WTC11 (cell line): ENCODE measurements around the gene MGMT. TPM values are rescaled to one million over a fixed set of nuclear protein-coding genes. Genes with fewer than 3 reads are reported as not detected.

Experiments used
- ATAC-seq: fragments of 200-7000 bp; cut with Tn5 transposase; 2 replicates; pipeline ENCODE4 v1.10.0; 2021; ENCODE audit warnings: mild to moderate bottlenecking, moderate library complexity
- CTCF ChIA-PET: fragments of 300-600 bp; sonication (Branson Sonifier 250); formaldehyde crosslinking; loops from one replicate; lab custom pipeline; 2021; ENCODE audit warnings: antibody characterized with exemption; lab: Charles Lee
- POLR2A ChIA-PET: fragments of 350-600 bp; sonication (Branson Sonifier 250); formaldehyde crosslinking; loops from one replicate; lab custom pipeline; 2021; ENCODE audit warnings: antibody characterized with exemption; lab: Charles Lee
- DNase-seq: peaks from one replicate; pipeline ENCODE4 v3.0.0; 2021; ENCODE audit warnings: low spot score
- H3K27ac Mint-ChIP-seq: 2 replicates; pipeline ENCODE4 v1.8.0; 2021; ENCODE audit warnings: mixed read lengths
- H3K27me3 Mint-ChIP-seq: 2 replicates; pipeline ENCODE4 v1.8.0; 2021; ENCODE audit warnings: low read depth, mild to moderate bottlenecking, moderate library complexity, mixed read lengths
- H3K36me3 Mint-ChIP-seq: 2 replicates; pipeline ENCODE4 v1.8.0; 2021; ENCODE audit warnings: mixed read lengths
- H3K4me1 Mint-ChIP-seq: 2 replicates; pipeline ENCODE4 v1.8.0; 2022; ENCODE audit warnings: mixed read lengths
- H3K4me3 Mint-ChIP-seq: 2 replicates; pipeline ENCODE4 v1.8.0; 2021; ENCODE audit warnings: mild to moderate bottlenecking, moderate library complexity, mixed read lengths
- H3K9me3 Mint-ChIP-seq: 2 replicates; pipeline ENCODE4 v1.8.0; 2021; ENCODE audit warnings: mixed read lengths
- CREB1 ChIP-seq: sonication (generic); formaldehyde crosslinking; IDR thresholded peaks from 2 replicates; pipeline ENCODE4 v1.8.0; 2023; ENCODE audit warnings: mild to moderate bottlenecking, missing genetic modification reagents
- CREM ChIP-seq: sonication (generic); formaldehyde crosslinking; IDR thresholded peaks from 2 replicates; pipeline ENCODE4 v1.8.1; 2022; ENCODE audit warnings: mild to moderate bottlenecking, missing genetic modification reagents, moderate library complexity
- E2F1 ChIP-seq: sonication (generic); formaldehyde crosslinking; IDR thresholded peaks from 2 replicates; pipeline ENCODE4 v1.8.0; 2022; ENCODE audit warnings: mild to moderate bottlenecking, missing genetic modification reagents
- GTF2I ChIP-seq: fragments of 250-450 bp; sonication (Bioruptor Pico); conservative IDR thresholded peaks from 2 replicates; pipeline ENCODE4 v1.4.0; 2021; ENCODE audit warnings: mild to moderate bottlenecking
- NR3C1 ChIP-seq: sonication (generic); formaldehyde crosslinking; conservative IDR thresholded peaks from 2 replicates; pipeline ENCODE4 v1.8.1; 2023; ENCODE audit warnings: low read depth, mild to moderate bottlenecking, missing genetic modification reagents
- RELA ChIP-seq: sonication (generic); formaldehyde crosslinking; IDR thresholded peaks from 2 replicates; pipeline ENCODE4 v1.8.1; 2022; ENCODE audit warnings: missing genetic modification reagents, mild to moderate bottlenecking, borderline replicate concordance
- SMAD3 ChIP-seq: sonication (generic); formaldehyde crosslinking; IDR thresholded peaks from 2 replicates; pipeline ENCODE4 v1.8.0; 2022; ENCODE audit warnings: missing genetic modification reagents, mild to moderate bottlenecking, borderline replicate concordance
- ZBTB43 ChIP-seq: sonication (generic); formaldehyde crosslinking; IDR thresholded peaks from 2 replicates; pipeline ENCODE4 v1.8.1; 2023; ENCODE audit warnings: mild to moderate bottlenecking, missing genetic modification reagents
- ZNF416 ChIP-seq: fragments of 250-450 bp; sonication (Bioruptor Pico); IDR thresholded peaks from 2 replicates; pipeline ENCODE4 v1.9.0; 2021; ENCODE audit warnings: mild to moderate bottlenecking, inconsistent platforms
- ZNF532 ChIP-seq: fragments of 250-450 bp; sonication (Bioruptor Pico); IDR thresholded peaks from 2 replicates; pipeline ENCODE4 v1.9.0; 2021; ENCODE audit warnings: mild to moderate bottlenecking, borderline replicate concordance
- ZNF671 ChIP-seq: fragments of 250-450 bp; sonication (Bioruptor Pico); IDR thresholded peaks from 2 replicates; pipeline ENCODE4 v1.8.0; 2021; ENCODE audit warnings: mild to moderate bottlenecking
- total RNA-seq: library from RNA; stranded (reverse); gene quantifications from 3 replicates; pipeline ENCODE4 v1.2.3, GENCODE V29; 2021
- TF ChIP-seq, protein P1 (sequence below): fragments of 250-450 bp; sonication (Bioruptor Pico); IDR thresholded peaks from 2 replicates; pipeline ENCODE4 v1.8.0; 2021; ENCODE audit warnings: mild to moderate bottlenecking
- TF ChIP-seq, protein P2 (sequence below): sonication (generic); formaldehyde crosslinking; IDR thresholded peaks from 2 replicates; pipeline ENCODE4 v1.8.1; 2022; ENCODE audit warnings: missing genetic modification reagents, borderline replicate concordance

MGMT gene
- total RNA-seq, 1 experiment from 2014 or later, result 11.8 TPM

DNA sequence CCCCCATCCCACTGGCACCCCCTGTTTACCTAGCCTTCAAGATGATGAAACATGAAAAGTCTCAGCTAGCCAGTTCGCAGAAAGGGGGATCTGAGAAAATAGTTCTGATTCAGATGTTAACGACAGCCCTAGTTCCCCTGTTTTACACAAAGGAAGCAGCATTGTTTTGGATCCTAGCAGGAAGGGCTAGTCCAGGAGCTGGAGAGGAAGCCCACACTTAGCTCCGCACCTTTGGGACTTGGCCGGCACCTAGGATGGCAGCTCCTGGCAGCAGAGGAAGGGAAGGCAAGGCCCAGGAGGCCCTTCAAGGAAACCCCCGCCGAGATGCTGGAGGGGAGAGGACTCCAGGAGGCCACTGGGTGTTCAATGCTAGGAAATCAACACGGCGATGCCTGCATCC, 29.0 kb upstream of the MGMT start:
- Mint-ChIP-seq H3K4me1 (peaks cover 39% of the 10 kb centered on the region), H3K36me3 (peaks cover 26% of the 10 kb centered on the region), H3K27ac (0 out of 2 replicates have a peak overlapping the region, but pooled peaks have one; percentile 46), H3K9me3 (peaks cover 30% of the 10 kb centered on the region), H3K27me3 (no peaks in the 10 kb centered on the region; the same call in 1 of the 2 replicates), H3K4me3 (no peak overlapping the region)
- ChIA-PET CTCF (no interaction called here), POLR2A (no interaction called here)
- TF ChIP-seq GTF2I, result no peak
- TF ChIP-seq, protein P1, sequence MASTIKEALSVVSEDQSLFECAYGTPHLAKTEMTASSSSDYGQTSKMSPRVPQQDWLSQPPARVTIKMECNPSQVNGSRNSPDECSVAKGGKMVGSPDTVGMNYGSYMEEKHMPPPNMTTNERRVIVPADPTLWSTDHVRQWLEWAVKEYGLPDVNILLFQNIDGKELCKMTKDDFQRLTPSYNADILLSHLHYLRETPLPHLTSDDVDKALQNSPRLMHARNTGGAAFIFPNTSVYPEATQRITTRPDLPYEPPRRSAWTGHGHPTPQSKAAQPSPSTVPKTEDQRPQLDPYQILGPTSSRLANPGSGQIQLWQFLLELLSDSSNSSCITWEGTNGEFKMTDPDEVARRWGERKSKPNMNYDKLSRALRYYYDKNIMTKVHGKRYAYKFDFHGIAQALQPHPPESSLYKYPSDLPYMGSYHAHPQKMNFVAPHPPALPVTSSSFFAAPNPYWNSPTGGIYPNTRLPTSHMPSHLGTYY (CRISPR knock-in tag), result no peak
- TF ChIP-seq, protein P2, sequence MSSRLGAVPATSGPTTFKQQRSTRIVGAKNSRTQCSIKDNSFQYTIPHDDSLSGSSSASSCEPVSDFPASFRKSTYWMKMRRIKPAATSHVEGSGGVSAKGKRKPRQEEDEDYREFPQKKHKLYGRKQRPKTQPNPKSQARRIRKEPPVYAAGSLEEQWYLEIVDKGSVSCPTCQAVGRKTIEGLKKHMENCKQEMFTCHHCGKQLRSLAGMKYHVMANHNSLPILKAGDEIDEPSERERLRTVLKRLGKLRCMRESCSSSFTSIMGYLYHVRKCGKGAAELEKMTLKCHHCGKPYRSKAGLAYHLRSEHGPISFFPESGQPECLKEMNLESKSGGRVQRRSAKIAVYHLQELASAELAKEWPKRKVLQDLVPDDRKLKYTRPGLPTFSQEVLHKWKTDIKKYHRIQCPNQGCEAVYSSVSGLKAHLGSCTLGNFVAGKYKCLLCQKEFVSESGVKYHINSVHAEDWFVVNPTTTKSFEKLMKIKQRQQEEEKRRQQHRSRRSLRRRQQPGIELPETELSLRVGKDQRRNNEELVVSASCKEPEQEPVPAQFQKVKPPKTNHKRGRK (CRISPR knock-in tag), result no peak
- no peak for TF ChIP-seq ZNF416 (CRISPR knock-in tag)
- no peak for TF ChIP-seq CREM (CRISPR knock-in tag)
- no peak for TF ChIP-seq SMAD3
- TF ChIP-seq ZNF532 (CRISPR knock-in tag), result no peak
- no peak for TF ChIP-seq NR3C1
- TF ChIP-seq CREB1 (CRISPR knock-in tag), result no peak
- no peak for DNase-seq
- ATAC-seq, result peak; percentile 46

DNA sequence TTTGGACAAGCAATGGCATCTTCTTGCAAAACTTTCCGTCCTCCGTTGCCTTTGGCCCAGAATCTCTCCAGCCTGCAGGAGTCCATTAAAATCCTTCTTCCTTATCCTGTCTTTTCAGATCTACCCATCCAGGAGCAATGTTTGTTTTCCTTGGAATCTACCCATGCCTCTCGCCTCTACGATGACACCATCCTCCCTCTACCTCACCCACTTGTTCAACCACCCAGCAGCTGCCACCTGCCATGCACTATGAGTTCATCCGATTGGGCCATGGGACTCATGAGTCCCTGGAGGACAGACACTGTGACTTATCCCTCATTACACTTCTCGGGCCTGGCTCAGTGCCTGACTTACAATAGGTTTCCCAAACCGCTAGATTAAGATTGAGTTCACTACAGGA, 26.8 kb upstream of the MGMT start:
- no peak for TF ChIP-seq ZNF671 (CRISPR knock-in tag)
- no peak for TF ChIP-seq RELA (CRISPR knock-in tag)
- no peak for TF ChIP-seq E2F1 (CRISPR knock-in tag)
- no peak for TF ChIP-seq ZBTB43 (CRISPR knock-in tag)
- Mint-ChIP-seq H3K36me3 (peaks cover 21% of the 10 kb centered on the region), H3K27me3 (no peaks in the 10 kb centered on the region; the same call in 1 of the 2 replicates), H3K27ac (no peak overlapping the region), H3K4me1 (peaks cover 28% of the 10 kb centered on the region), H3K9me3 (peaks cover 21% of the 10 kb centered on the region), H3K4me3 (no peak overlapping the region)
- POLR2A ChIA-PET, result no interaction called here
- CTCF ChIA-PET, result no interaction called here
- no peak for DNase-seq
- ATAC-seq, result no peak
